GM23248 (cell line): ENCODE data around the gene HEATR5B. TPM values are rescaled to one million over a fixed set of nuclear protein-coding genes. Genes with fewer than 3 reads are reported as not detected.

Experiments
- DNase-seq: peaks from one replicate; pipeline ENCODE4 v3.0.0-alpha.2; 2015
- H2AFZ ChIP-seq: fragments of 200-600 bp; sonication (generic); 2 replicates; pipeline ENCODE4 v1.6.1; 2016; ENCODE audit warnings: antibody characterized with exemption
- H3F3A ChIP-seq: fragments of 200-600 bp; sonication (generic); 2 replicates; pipeline ENCODE4 v1.6.1; 2016; ENCODE audit warnings: mild to moderate bottlenecking, antibody characterized with exemption, mixed run types; ENCODE audit not compliant: insufficient read depth
- H3K27ac ChIP-seq: fragments of 200-600 bp; sonication (generic); 2 replicates; pipeline ENCODE4 v1.5.1; 2016; ENCODE audit warnings: mild to moderate bottlenecking
- H3K27me3 ChIP-seq: fragments of 200-600 bp; sonication (generic); replicated peaks from 2 replicates; pipeline ENCODE4 v1.6.1; 2016; ENCODE audit warnings: mild to moderate bottlenecking; ENCODE audit not compliant: insufficient read depth
- H3K36me3 ChIP-seq: fragments of 200-600 bp; sonication (generic); 2 replicates; pipeline ENCODE4 v1.6.1; 2016; ENCODE audit warnings: low read depth, mild to moderate bottlenecking
- H3K4me1 ChIP-seq: fragments of 200-600 bp; sonication (generic); 2 replicates; pipeline ENCODE4 v1.6.1; 2016; ENCODE audit warnings: mild to moderate bottlenecking; ENCODE audit not compliant: insufficient read depth
- H3K4me2 ChIP-seq: fragments of 200-600 bp; sonication (generic); one replicate; pipeline ENCODE4 v1.6.1; 2016; ENCODE audit warnings: mild to moderate bottlenecking; ENCODE audit not compliant: unreplicated experiment
- H3K4me3 ChIP-seq: fragments of 200-600 bp; sonication (generic); 2 replicates; pipeline ENCODE4 v1.5.1; 2016; ENCODE audit warnings: mild to moderate bottlenecking
- H3K79me2 ChIP-seq: fragments of 200-600 bp; sonication (generic); 2 replicates; pipeline ENCODE4 v1.6.1; 2016; ENCODE audit warnings: mild to moderate bottlenecking; ENCODE audit not compliant: insufficient read depth
- H3K9ac ChIP-seq: fragments of 200-600 bp; sonication (generic); 2 replicates; pipeline ENCODE4 v1.6.1; 2016; ENCODE audit warnings: mild to moderate bottlenecking
- H3K9me2 ChIP-seq: fragments of 200-600 bp; sonication (generic); 2 replicates; pipeline ENCODE4 v1.6.1; 2016; ENCODE audit warnings: mixed run types, mild to moderate bottlenecking, moderate library complexity; ENCODE audit not compliant: insufficient read depth
- H3K9me3 ChIP-seq: fragments of 200-600 bp; sonication (generic); one replicate; pipeline ENCODE4 v1.6.1; 2017; ENCODE audit warnings: low read depth
- H4K20me1 ChIP-seq: fragments of 200-600 bp; sonication (generic); 2 replicates; pipeline ENCODE4 v1.6.0; 2016; ENCODE audit not compliant: insufficient read depth
- EZH2 ChIP-seq: fragments of 200-600 bp; sonication (generic); IDR thresholded peaks from 2 replicates; pipeline ENCODE4 v1.6.1; 2018; ENCODE audit warnings: antibody characterized with exemption, mild to moderate bottlenecking; ENCODE audit not compliant: insufficient read depth, poor library complexity, severe bottlenecking
- EZH2phosphoT487 ChIP-seq: fragments of 200-600 bp; sonication (generic); IDR thresholded peaks from 2 replicates; pipeline ENCODE4 v1.6.1; 2018; ENCODE audit warnings: antibody characterized with exemption, moderate library complexity, mild to moderate bottlenecking, low read depth; ENCODE audit not compliant: insufficient read depth
- WGBS, 2 experiments: methylation state at CpG; one replicate each; pipeline ENCODE4 v1.1.6; 2015 to 2017; ENCODE audit warnings: low lambda C conversion rate in 2 of 2, low coverage in 1 of 2; ENCODE audit errors: missing lambda C conversion rate in 2 of 2; 5-methylcytosine and 5-hydroxymethylcytosine counted together
- in situ Hi-C: fragments of 300-500 bp; cut with MboI; formaldehyde crosslinking; loops from 2 replicates; pipeline ENCODE4 v1.15.0; 2020
- polyA plus RNA-seq: library from polyadenylated mRNA; unstranded; fragments of >200 nt; fragmentation: Nextera tagmentation; extraction: Ambion mirVana; gene quantifications from 2 replicates; pipeline ENCODE4 v1.2.1, GENCODE V29; 2016
- total RNA-seq: library from RNA; depleted of rRNA; stranded (reverse); fragments of >200 nt; shearing (Covaris generic); gene quantifications from 2 replicates; pipeline ENCODE4 v1.2.3, GENCODE V29; 2014

HEATR5B gene
- total and polyA plus RNA-seq, 2 experiments from 2014 or later, result 5.3 to 17.0 TPM

DNA sequence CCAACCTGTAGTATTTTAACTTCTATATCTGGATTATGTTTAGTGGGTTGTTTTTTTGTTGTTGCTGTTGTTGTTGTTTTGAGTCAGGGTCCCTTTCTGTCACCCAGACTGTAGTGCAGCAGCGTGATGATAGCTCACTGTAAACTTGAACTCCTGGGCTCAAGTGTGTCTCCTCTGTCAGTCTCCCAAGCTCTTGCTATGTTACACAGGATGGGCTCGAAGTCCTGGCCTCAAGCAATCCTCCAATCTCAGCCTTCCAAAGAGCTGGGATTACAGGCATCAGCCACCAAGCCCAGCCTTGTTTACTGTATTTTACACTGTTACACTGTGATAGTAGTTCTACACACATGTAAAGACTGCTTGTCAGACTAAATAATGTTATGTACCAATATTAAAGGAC is 108.1 kb downstream of the HEATR5B start:
- TF ChIP-seq EZH2phosphoT487, result no peak
- TF ChIP-seq EZH2, result no peak
- Histone ChIP-seq H3K4me3 (no peak overlapping the region), H3K27me3 (no peaks in the 10 kb centered on the region), H3F3A (no peaks in the 10 kb centered on the region), H3K27ac (no peak overlapping the region), H3K4me2 (no peak overlapping the region), H3K9me2 (no peaks in the 10 kb centered on the region), H3K79me2 (no peaks in the 10 kb centered on the region), H4K20me1 (no peaks in the 10 kb centered on the region), H2AFZ (no peak overlapping the region), H3K9ac (no peak overlapping the region), H3K9me3 (no peaks in the 10 kb centered on the region), H3K4me1 (no peaks in the 10 kb centered on the region), H3K36me3 (no peaks in the 10 kb centered on the region)
- DNase-seq, result no peak
- in situ Hi-C loops, result no loop called here
- 75 to 78% methylated on average over 2 of the region's 2 CpGs for WGBS, 2 experiments

DNA sequence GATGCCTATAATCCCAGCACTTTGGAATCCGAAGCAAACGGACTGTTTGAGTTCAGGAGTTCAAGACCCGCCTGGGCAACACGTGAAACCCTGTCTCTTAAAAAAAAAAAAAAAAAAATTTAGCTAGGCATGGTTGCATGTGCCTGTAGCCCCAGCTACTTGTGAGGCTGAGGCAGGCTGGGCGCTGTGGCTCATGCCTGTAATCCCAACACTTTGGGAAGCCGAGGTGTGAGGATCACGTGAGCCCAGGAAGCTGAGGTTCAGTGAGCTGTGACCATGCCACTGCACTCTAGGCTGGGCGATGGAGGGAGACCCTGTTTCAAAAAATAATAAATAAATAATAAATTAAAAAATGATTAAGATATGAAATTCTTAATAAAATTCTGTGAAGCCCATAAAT is 108.9 kb downstream of the HEATR5B start:
- WGBS, 2 experiments, result 89 to 92% methylated on average over 8 of the region's 8 CpGs
- in situ Hi-C loops, result no loop called here
- TF ChIP-seq EZH2 (no peak), EZH2phosphoT487 (no peak)

DNA sequence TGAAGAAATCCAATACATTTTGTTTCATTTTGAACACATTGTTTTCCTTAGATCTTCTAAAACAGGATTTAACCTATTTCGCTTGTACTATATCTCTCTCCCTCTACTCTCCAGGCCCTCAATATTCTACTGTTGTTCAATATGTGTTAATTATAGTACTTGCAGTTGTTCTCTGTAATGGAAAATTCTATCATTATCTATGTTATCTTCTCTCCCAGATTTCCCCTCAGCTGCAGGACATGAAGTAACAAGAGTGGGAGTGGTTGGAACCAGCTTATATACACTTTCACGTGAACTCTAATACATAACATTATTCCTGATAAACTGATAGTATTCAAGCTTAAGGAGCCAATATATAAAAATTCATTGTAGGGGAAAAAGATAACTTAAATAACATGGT is 110.9 kb downstream of the HEATR5B start:
- no peak for DNase-seq
- H3K79me2 ChIP-seq, result no peaks in the 10 kb centered on the region
- H3K9me3 ChIP-seq, result no peaks in the 10 kb centered on the region
- no peak overlapping the region for H3K4me3 ChIP-seq
- H3K27me3 ChIP-seq, result no peaks in the 10 kb centered on the region
- no peak for TF ChIP-seq EZH2
- no peak for TF ChIP-seq EZH2phosphoT487
- no peak overlapping the region for H3K4me2 ChIP-seq
- WGBS, 2 experiments, result 99 to 100% methylated on average over 2 of the region's 2 CpGs
- H3F3A ChIP-seq, result no peaks in the 10 kb centered on the region
- H3K9me2 ChIP-seq, result no peaks in the 10 kb centered on the region
- in situ Hi-C loops, result no loop called here
- H3K27ac ChIP-seq, result no peak overlapping the region
- no peaks in the 10 kb centered on the region for H4K20me1 ChIP-seq
- no peaks in the 10 kb centered on the region for H3K36me3 ChIP-seq
- no peaks in the 10 kb centered on the region for H3K4me1 ChIP-seq
- no peak overlapping the region for H3K9ac ChIP-seq
- no peak overlapping the region for H2AFZ ChIP-seq

More for the DNA sequence above, 108.9 kb downstream of the HEATR5B start:
- Histone ChIP-seq H3K27ac (no peak overlapping the region), H3K9me2 (no peaks in the 10 kb centered on the region), H3K27me3 (no peaks in the 10 kb centered on the region), H3F3A (no peaks in the 10 kb centered on the region), H3K4me2 (no peak overlapping the region), H3K36me3 (no peaks in the 10 kb centered on the region), H2AFZ (no peak overlapping the region), H3K79me2 (no peaks in the 10 kb centered on the region), H3K9ac (no peak overlapping the region), H3K9me3 (no peaks in the 10 kb centered on the region), H4K20me1 (no peaks in the 10 kb centered on the region), H3K4me3 (no peak overlapping the region), H3K4me1 (no peaks in the 10 kb centered on the region)
- DNase-seq, result no peak

DNA sequence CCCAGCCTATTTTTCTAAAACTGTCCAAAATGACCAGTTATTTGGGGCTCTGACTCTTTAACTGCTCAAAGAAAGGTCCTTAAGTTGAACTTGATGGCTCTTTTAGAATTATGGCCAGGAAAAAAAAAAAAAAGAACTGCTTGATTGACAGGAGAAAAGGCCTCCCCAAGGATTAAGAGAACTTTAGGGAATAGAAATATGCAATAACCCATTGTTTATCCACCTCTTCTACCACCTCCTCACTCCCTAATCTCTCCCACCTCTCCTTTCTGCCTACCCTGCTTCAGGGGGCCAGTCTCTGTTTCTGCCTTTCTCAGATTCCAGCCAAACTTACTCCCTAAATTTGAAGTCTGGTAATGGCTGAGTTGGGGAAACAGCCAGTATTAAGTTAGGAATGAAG is 112.2 kb downstream of the HEATR5B start:
- Histone ChIP-seq H3K4me3 (no peak overlapping the region), H3K4me1 (no peaks in the 10 kb centered on the region), H3K9me3 (no peaks in the 10 kb centered on the region), H3F3A (no peaks in the 10 kb centered on the region), H4K20me1 (no peaks in the 10 kb centered on the region), H3K27ac (no peak overlapping the region), H3K9me2 (no peaks in the 10 kb centered on the region), H3K27me3 (no peaks in the 10 kb centered on the region), H3K79me2 (no peaks in the 10 kb centered on the region), H2AFZ (no peak overlapping the region), H3K9ac (no peak overlapping the region), H3K4me2 (no peak overlapping the region), H3K36me3 (no peaks in the 10 kb centered on the region)
- in situ Hi-C loops, result no loop called here
- TF ChIP-seq EZH2phosphoT487, result no peak
- no peak for TF ChIP-seq EZH2
- DNase-seq, result no peak
